Spinal cord (tissue), 10 donors: ENCODE data around the gene TMEM119. TPM values are rescaled to one million over a fixed set of nuclear protein-coding genes. Genes with fewer than 3 reads are reported as not detected.
"Not testable (repeated sequence)": the region's sequence is repeated elsewhere in the genome, so short reads cannot be mapped to it uniquely, and the experiment has no call there.

Source experiments
- DNase-seq, 6 donors: peaks; one replicate each; pipeline versions ENCODE4 v3.0.0 to v3.0.0-alpha.2; 2013 to 2015; ENCODE audit warnings: low spot score in 6 of 6, low read depth in 4 of 6
- H3K27ac ChIP-seq: one replicate; pipeline ENCODE4 v1.5.1; 2013; ENCODE audit warnings: low read depth, low read length, control low read depth
- H3K27me3 ChIP-seq: one replicate; pipeline ENCODE4 v1.6.1; 2013; ENCODE audit warnings: low read length; ENCODE audit not compliant: control insufficient read depth, insufficient read depth
- H3K36me3 ChIP-seq: one replicate; pipeline ENCODE4 v1.6.1; 2013; ENCODE audit warnings: low read length; ENCODE audit not compliant: control insufficient read depth, insufficient read depth
- H3K4me1 ChIP-seq: one replicate; pipeline ENCODE4 v1.6.1; 2013; ENCODE audit warnings: low read length; ENCODE audit not compliant: control insufficient read depth, insufficient read depth
- H3K4me3 ChIP-seq: one replicate; pipeline ENCODE4 v1.5.1; 2013; ENCODE audit warnings: low read depth, low read length, control low read depth
- H3K9me3 ChIP-seq: one replicate; pipeline ENCODE4 v1.6.1; 2013; ENCODE audit warnings: low read length; ENCODE audit not compliant: control insufficient read depth, insufficient read depth
- WGBS: methylation state at CpG from one replicate; pipeline ENCODE4 v1.1.5; 2013; ENCODE audit warnings: missing lambda C conversion rate; ENCODE audit not compliant: insufficient coverage; 5-methylcytosine and 5-hydroxymethylcytosine counted together
- polyA plus RNA-seq, 2 donors: library from polyadenylated mRNA; unstranded; fragments of 120-200 nt; gene quantifications; one replicate each; pipeline ENCODE4 v1.2.1, GENCODE V29; 2013; ENCODE audit not compliant: insufficient read length in 2 of 2
- total RNA-seq, 2 donors: library from RNA; depleted of rRNA in 1 of 2; stranded (reverse); fragments of 120-200 nt in 1 of 2; fragments of >200 nt in 1 of 2; gene quantifications; one replicate each; pipeline versions ENCODE4 v1.2.3 to v1.2.4, GENCODE V29; 2013 to 2014
- donor health status: healthy.

TMEM119 gene
- total and polyA plus RNA-seq, 4 donors: 10.8 to 14.9 (median 12.1) TPM

DNA sequence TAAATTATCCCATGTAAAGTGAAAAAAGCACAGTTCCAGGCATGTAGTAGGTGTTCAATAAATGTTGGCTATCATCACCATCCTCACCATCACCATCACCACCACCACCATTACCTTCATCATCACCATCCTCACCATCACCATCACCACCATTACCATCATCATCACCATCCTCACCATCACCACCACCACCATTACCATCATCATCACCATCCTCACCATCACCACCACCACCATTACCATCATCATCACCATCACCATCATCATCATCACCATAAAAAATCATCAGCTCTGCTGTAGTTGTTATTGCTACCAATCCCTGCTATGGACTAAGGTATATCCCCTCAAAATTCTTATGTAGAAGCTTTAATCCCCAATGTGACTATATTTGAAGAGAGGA lies 20.4 kb downstream of the TMEM119 start:
- H3K4me3 ChIP-seq: no peak overlapping the region
- no peaks in the 10 kb centered on the region for H3K27me3 ChIP-seq
- H3K9me3 ChIP-seq: no peaks in the 10 kb centered on the region
- H3K4me1 ChIP-seq: no peaks in the 10 kb centered on the region
- H3K36me3 ChIP-seq: no peaks in the 10 kb centered on the region
- DNase-seq: no peak
- no peak overlapping the region for H3K27ac ChIP-seq

DNA sequence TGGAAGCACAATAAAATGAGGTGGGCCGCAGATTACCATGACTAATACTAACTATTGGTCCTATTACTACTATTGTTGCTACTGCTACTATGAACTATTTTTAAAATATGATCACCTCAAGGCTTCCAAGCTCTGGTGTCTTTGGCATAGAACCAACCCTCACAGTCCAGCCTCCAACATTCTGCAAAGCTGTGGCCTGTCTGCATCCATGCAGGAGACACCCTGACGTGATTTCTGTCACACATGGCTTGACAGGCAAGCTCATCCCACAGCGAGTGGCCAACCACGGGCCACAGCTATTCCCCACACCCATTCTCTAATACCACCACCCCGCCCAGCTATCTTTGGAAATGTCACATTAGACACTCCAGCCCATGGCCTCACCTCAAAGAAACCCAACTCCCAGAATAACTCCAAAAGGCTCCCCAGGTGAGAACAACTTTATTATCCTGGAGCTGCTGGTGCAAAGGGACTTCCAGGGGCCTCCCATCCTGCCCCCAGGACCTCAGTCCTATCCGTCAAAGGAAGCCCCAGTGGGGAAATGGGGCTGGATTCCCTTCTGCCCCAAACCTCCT lies 21.1 kb downstream of the TMEM119 start:
- Histone ChIP-seq H3K9me3 (no peaks in the 10 kb centered on the region), H3K4me1 (no peaks in the 10 kb centered on the region), H3K27me3 (no peaks in the 10 kb centered on the region), H3K27ac (no peak overlapping the region), H3K4me3 (no peak overlapping the region), H3K36me3 (no peaks in the 10 kb centered on the region)
- DNase-seq: no peak
- 78% methylated on average over 5 of the region's 6 CpGs for WGBS

DNA sequence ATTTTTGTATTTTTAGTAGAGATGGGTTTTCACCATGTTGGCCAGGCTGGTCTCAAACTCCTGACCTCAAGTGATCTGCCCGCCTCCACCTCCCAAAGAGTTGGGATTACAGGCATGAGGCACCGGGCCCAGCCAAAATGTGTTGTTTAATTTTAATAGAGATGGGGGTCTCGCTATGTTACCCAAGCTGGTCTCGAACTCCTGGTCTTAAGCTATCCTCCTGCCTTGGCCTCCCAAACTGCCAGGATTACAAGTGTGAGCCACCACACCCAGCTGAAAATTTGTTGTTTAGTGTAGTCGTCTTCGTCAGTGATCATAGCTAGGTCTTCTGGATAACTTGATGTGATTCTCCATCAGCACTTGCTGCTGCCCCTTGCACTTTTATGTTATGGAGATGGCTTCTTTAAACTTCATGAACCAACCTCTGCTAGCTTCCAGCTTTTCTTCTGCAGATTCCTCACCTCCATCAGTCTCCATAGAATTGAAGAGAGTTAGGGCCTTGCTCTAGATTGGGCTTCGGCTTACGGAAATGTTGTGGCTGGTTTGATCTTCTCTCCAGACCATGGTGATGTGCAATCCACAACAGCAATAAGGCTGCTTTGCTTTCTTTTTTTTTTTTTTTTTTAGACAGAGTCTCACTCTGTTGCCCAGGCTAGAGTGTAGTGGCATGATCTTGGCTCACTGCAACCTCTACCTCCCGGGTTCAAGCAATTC lies 22.5 kb downstream of the TMEM119 start:
- 92% methylated on average over 6 of the region's 9 CpGs for WGBS

DNA sequence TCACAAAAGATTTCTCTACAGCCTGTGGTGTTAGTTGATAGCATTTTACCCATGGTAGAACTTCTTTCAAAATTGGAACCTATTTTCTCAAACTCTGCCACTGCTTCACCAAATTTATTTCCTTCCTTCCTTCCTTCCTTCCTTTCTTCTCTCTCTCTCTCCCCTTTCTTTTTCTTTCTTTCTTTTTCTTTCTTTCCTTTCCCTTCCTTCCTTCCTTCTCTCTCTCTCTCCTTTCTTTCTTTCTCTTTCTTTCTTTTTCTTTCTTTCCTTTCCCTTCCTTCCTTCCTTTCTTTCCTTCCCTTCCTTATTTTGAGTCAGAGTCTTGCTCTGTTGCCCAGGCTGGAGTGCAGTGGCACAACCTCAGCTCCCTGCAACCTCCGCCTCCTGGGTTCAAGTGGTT lies 23.6 kb downstream of the TMEM119 start:
- 100% methylated on average over 1 of the region's 1 CpG for WGBS
- not testable (repeated sequence) for H3K4me3 ChIP-seq

More for the DNA sequence above, 22.5 kb downstream of the TMEM119 start:
- Histone ChIP-seq H3K36me3 (no peaks in the 10 kb centered on the region), H3K4me1 (no peaks in the 10 kb centered on the region), H3K27me3 (no peaks in the 10 kb centered on the region), H3K4me3 (no peak overlapping the region), H3K27ac (no peak overlapping the region), H3K9me3 (no peaks in the 10 kb centered on the region)
- DNase-seq: no peak

DNA sequence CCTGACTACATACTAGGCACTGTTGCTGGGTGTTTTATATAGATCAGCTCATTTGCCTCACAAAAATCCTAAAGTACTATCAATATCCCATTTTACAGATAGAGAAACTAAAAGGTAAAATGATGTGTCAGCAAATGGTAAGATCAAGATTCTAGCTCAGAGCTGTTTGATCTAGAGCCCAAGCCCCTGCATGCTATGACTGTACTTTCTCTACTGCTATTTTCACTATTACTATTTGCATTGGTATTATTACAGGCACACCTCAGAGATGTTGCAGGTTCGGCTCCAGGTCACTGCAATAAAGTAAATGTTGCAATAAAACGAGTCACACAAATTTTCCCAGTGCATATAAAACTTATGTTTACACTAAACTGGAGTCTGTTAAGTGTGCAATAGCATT lies 24.6 kb downstream of the TMEM119 start:
- Histone ChIP-seq H3K36me3 (peaks cover 10% of the 10 kb centered on the region), H3K9me3 (no peaks in the 10 kb centered on the region), H3K4me1 (no peaks in the 10 kb centered on the region), H3K27ac (no peak overlapping the region), H3K27me3 (no peaks in the 10 kb centered on the region), H3K4me3 (no peak overlapping the region)
- WGBS: no CpG with 5 or more reads among the region's 2 CpGs
- DNase-seq: no peak

More for the DNA sequence above, 23.6 kb downstream of the TMEM119 start:
- H3K4me1 ChIP-seq, H3K9me3 ChIP-seq, H3K27ac ChIP-seq, H3K27me3 ChIP-seq, H3K36me3 ChIP-seq, DNase-seq: not testable (repeated sequence)

DNA sequence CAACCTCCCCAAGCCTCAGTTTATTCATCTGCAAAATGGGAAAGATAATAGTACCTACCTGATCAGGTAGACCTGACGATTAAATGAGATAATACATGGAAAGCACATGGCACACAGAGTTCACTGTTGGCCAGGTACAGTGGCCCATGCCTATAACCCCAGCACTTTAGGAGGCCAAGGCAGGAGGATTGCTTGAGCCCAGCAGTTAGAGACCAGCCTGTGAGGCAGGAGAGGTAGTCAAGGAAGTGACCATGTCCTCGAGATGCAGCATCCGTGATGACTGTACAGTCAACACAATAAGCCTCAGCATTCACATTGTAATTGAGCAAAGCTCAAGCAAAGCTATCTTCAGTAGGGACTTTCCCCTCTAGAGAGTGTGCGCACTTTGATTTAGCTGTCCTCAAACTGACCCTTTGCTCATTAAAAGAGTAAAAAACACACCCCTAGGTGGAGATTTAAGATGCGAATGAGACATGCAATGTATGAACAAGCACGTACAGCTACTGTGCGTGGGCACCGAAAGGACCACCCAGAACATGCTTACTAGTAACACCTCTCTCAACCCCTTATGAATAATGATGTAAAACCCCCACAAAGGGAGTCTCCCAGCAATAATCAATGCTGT lies 25.6 kb downstream of the TMEM119 start:
- H3K9me3 ChIP-seq: no peaks in the 10 kb centered on the region
- no peak for DNase-seq
- 93% methylated on average over 3 of the region's 8 CpGs for WGBS
- no peak overlapping the region for H3K4me3 ChIP-seq
- no peaks in the 10 kb centered on the region for H3K4me1 ChIP-seq
- H3K27ac ChIP-seq: no peak overlapping the region
- H3K36me3 ChIP-seq: peaks cover 17% of the 10 kb centered on the region
- H3K27me3 ChIP-seq: no peaks in the 10 kb centered on the region

DNA sequence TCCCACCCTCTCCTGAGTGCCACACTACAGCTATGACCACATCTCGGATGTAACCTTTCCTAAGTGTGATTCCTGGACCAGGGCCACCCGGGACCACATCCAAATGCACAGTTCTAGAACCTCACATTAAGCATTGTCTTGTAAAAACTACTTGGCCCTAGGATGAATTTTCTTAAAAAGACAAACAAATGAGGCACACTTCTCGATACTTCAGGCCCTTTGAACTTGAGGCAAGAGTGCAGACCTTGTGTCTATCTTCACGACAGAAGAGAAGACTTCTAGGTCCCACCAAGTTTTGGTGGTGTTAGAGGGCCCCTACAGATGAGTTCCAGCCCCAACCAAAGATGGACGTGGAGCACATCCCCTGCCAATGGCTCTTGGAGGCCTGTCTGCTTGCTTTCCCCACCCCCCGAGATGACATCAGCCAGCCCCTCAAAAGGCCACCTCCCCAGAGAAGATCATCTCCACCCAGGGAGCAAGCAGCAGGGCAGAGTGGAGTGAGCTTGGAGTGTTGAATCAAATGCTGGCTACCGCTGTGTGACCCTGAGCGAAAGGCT lies 26.2 kb downstream of the TMEM119 start:
- no peak overlapping the region for H3K4me3 ChIP-seq
- H3K27me3 ChIP-seq: no peaks in the 10 kb centered on the region
- H3K27ac ChIP-seq: no peak overlapping the region
- H3K4me1 ChIP-seq: no peaks in the 10 kb centered on the region
- H3K36me3 ChIP-seq: peaks cover 22% of the 10 kb centered on the region
- H3K9me3 ChIP-seq: no peaks in the 10 kb centered on the region
- no peak for DNase-seq
- WGBS: 84% methylated on average over 4 of the region's 8 CpGs

DNA sequence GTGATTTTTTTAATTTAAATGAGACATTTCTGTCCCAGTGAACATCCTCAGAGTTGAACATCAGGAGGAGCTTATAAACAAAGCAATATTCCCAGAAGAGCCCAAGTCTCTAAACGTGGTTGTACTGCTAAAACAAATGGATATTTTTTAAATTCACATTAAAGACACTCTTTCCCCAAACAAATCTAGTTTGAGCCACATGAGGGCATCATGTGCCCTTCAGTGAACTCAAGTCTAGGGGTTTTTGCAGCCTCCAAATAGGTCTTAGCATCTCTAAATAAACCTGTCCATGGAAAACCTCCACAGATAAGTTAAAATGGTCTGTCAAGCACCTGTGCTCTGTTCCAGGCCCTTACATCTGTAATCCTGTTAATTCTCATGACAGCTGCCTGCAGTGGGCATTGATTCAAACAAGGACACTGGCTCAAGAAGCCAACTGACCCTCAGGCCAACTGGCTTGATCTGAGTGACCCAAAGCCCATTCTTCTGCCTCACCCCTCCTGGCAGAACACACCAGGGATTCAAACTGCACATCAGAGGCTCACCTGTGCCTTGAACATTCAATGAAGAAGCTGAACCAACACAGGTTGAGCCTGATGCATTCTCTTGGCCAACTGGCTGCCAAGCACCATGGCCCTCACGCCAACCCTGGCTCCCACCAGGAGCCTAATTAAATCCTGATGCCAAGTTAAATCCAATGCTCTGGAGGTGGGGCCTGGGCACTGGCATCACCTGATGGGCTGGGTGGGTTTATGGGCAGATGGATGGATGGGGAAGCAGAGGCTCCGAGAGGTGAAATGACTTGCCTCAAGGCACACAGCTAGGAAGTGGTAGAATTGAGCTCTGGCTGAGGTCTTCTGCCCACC lies 26.9 kb downstream of the TMEM119 start:
- 45% methylated on average over 2 of the region's 3 CpGs for WGBS
- H3K9me3 ChIP-seq: no peaks in the 10 kb centered on the region
- peaks cover 29% of the 10 kb centered on the region for H3K36me3 ChIP-seq
- H3K4me3 ChIP-seq: no peak overlapping the region
- no peaks in the 10 kb centered on the region for H3K27me3 ChIP-seq
- H3K27ac ChIP-seq: no peak overlapping the region
- peak in 3 of 6 donors; percentile 26 to 70 (median 51) for DNase-seq
- no peaks in the 10 kb centered on the region for H3K4me1 ChIP-seq

DNA sequence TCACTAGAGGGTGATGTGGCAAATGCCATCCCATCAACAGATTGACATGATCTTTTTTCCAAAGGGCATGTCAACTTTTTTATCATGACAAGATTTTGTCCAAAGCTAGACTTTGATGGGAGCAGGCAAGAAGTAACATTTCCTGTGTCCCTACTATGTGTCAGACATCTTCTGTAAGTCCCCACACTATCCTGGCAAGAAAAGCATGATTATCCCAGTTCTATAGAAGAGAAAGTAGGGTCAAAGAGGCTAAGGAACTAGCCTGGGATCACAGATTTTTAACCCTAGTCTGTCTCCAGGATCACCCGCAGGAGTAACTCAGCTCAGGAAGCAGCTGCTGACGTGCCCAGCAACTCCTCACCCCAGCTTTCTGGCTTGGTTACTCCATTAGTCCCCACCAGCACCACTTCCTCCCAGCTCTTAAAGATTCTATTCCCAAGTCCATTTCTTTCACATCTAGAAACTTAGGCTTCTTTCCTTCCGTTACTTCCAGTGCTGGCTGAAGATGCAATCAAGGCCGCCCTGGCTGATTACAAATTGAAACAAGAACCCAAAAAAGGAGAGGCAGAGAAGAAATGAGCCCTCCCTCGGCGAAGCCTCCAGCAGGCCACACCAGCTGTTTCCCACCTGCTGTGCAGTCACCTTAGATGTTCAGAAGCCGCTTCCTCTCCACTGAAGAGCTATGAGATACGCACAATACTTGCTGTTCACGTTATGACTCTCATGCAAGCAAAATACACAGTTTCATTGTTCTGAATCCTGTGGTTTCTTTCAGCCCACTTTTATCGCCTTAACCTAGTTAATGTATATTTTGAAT lies 29.3 kb downstream of the TMEM119 start:
- H3K27me3 ChIP-seq: no peaks in the 10 kb centered on the region
- H3K4me1 ChIP-seq: peaks cover 2% of the 10 kb centered on the region
- WGBS: 90% methylated on average over 4 of the region's 10 CpGs
- no peak overlapping the region for H3K4me3 ChIP-seq
- H3K27ac ChIP-seq: no peak overlapping the region
- H3K9me3 ChIP-seq: no peaks in the 10 kb centered on the region
- peaks cover 36% of the 10 kb centered on the region for H3K36me3 ChIP-seq
- DNase-seq: no peak
